Measurements from ENCODE around the gene FBXL13. TPM values are rescaled to one million over a fixed set of nuclear protein-coding genes. Genes with fewer than 3 reads are reported as not detected.
"Not testable (repeated sequence)": the region's sequence is repeated elsewhere in the genome, so short reads cannot be mapped to it uniquely, and the experiment has no call there.

FBXL13 gene
- 38.7 and 40.6 TPM in 2 replicates for total RNA-seq (2014; rRNA removed; shearing (Covaris generic))
- 1.1 and 7.4 TPM in 2 replicates for polyA plus RNA-seq (2014; cell fraction: nucleus; rRNA removed)

DNA sequence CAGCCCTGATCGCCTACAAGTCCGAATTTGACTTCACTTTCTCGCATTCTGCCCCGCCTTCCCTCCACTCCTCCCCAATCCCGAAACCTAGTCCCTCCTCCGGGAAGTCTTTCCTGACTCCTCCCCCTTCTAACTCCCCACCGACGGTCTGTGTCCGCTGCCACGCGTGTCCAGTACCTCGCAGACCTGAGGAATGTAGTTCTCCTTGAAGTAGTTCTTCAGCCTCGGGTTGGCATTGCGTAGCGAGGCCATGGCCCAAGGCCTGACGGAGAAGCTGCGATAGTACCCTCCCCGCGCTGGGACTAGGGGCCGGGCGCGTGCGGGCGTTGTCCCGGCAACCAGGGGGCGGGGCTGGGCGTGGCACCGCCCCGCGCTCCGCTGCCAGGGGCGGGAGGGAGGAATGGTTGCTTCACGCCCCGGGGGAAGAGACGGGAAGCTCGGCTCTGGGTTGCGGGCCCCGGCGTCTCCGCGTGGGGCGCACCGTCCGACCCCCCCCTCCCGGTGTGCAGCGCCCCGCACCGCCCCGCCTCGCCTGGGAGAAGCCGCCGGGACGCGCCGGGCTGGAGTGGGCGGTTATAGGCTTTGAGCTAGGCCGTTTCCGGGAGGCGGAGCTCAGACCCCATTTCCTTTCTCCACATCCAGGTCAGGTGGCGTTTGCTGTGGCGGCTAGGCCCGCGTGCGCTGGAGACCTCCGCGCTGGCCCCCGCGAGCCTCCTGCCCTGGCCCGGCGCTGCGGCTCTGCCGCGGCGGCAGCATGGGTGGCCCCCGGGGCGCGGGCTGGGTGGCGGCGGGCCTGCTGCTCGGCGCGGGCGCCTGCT, at the start of gene FBXL13, which contains the start of gene ARMC10:
Gene FBXL13, minus strand, starts transcription at position 278 of the 818 bp plus-strand sequence.
Gene ARMC10, plus strand, starts transcription at position 622 of the 818 bp plus-strand sequence. Its CDS starts 133 bp downstream, at position 755.
- peak; percentile 86 for DNase-seq (ENCODE audit: extremely low read depth, low read depth)

DNA sequence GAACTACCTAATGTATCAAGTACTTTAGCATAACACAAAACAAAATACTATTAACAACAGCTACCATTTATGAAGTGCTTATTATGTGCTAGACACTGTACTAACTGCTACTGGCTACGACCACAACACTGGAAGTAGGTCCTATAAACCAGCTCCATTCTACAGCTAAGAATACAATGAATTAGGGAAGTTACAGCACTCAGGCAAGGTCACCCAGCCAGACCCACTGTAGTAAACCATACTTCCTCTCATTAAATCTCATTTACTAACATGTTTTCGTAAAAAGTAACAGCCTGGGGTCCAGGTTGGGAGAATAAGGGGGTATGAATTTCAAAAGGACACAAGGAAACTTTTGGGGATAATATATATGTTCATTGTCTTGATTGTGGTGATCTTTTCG, 48.9 kb upstream of the FBXL13 start:
- DNase-seq (ENCODE audit: extremely low read depth, low read depth), result no peak

DNA sequence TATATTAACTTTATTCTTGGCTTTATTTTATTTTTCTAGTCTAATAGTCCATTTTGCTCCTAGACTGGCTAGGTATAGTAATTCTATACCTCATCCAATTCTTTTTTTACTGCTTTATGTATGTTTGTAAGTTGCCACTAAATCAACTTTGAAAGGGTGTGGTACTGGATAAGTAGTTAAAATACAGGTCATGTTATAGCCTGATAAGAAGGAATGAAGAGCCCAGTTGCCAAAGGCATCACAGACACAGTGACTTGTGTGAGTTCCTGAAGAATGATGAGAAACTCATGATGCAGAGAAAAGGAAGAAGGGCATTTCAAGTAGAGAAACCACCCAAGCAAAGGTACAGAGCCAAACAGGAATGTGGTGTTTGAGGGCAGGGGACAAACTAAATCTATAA, 47.0 kb upstream of the FBXL13 start:
- DNase-seq (ENCODE audit: extremely low read depth, low read depth), result no peak

DNA sequence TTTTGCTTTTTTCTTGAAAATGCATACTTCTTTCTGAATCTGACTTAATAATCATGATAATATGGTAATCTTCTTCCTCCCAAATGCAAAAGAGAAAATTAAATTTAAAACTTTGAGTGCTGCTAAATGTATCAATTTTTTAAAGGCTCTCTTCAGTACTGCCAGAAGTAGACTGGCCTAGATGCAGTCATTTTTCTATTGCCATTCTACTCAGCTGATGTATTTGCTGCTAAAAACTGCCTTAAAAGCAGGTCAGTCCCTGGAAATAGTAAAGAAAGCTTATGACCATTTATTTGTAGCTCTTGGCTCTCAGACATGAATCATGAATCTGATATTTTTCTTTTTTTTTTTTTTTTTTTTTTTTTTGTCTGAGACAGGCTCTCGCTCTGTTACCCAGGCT, 45.8 kb upstream of the FBXL13 start:
- no peak for DNase-seq (ENCODE audit: extremely low read depth, low read depth)

DNA sequence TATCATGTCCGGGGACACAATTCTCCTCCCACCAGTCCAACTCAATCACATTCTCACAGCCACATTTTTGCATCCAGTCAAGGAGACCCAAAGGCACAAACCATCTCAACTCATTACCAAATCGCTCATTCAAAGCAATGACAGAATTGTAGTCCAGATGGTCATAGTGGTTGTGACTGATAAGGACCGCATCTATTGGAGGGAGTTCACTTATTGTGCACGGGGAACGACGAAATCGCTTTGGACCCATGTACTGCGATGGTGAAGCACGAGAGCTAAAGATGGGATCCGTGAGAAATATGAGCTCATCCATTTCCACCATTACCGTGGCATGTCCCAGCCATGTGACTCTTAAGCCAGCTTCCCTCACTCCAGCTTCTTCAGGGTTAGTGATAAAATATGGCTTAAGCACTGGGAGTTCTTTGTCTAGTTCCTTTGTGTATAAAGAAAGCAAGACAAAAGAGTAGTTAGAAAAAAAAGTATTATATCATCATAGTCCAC, 45.2 kb upstream of the FBXL13 start:
- no peak for DNase-seq (ENCODE audit: extremely low read depth, low read depth)

DNA sequence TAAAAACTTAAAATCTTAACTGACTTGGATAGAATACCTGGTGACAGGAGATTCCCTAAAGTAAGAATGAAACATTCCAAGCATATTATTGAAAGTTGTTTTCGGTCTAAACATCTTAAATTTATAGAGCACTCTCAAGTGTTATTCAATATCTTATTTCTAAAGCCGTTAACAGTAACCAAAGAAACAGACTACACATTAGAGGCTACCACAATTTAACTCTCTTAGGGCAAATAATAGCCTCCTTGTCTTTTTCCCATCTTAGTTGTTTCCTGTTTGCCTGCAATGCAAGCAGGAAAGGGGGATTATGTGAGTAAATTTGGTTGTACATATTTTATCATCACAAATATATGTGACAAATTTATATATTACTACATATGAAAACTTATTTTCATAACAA, 42.9 kb upstream of the FBXL13 start:
- no peak for DNase-seq (ENCODE audit: extremely low read depth, low read depth)

DNA sequence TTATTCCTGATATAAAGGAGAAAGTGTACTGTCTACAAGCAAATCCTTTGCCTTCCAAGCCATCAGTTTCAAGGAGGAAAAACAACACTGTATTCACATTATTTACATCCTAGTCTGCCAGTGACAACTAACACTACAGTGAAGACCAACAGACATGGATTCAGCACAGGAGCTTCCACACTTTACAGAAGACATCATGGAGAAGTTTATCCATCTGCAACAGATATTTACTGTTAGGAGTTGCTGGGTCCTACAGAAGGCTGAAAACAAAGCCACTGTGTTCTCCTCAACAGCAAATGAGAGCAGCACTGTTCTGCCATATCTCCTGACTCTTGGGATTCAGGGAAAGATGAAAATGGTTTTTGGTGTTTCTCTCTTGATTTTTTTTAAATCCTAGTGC, 42.4 kb upstream of the FBXL13 start:
- DNase-seq (ENCODE audit: extremely low read depth, low read depth), result no peak

DNA sequence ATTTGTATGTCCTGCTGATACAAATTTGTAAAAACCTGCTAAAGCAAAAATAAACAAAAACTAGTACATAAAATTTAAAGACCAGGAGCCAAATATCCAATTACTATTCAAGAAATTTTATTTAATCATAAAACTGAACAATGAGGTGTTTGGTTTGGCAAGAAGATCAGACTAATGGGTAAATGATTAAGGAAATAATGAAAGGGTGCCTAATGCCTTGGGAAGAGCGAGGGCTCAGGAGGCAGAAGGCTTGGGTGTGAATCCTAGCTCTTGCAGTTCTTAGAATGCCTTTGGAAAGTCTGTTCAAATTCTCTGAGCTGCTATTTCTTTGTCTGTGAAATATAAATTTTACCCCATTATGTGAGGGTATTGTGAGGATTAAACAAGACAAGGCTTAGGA, 41.9 kb upstream of the FBXL13 start:
- no peak for DNase-seq (ENCODE audit: extremely low read depth, low read depth)

DNA sequence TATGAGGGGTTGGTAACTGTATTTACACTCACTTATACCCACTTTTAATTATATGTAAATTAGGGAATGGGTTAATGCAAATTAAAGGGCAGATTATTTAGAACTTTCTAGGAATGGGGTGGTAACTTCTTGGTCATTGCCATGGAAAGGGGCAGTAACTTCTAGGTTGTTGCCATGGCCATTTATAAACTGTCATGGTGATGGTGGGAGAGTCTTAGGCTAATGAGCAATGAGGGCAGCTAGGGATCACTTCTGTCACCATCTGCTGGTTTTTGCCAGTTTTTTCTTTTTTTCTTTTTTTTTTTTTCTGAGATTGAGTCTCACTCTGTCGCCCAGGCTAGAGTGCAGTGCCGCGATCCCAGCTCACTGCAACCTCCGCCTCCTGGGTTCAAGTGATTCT, 41.2 kb upstream of the FBXL13 start:
- DNase-seq (ENCODE audit: extremely low read depth, low read depth), result no peak

DNA sequence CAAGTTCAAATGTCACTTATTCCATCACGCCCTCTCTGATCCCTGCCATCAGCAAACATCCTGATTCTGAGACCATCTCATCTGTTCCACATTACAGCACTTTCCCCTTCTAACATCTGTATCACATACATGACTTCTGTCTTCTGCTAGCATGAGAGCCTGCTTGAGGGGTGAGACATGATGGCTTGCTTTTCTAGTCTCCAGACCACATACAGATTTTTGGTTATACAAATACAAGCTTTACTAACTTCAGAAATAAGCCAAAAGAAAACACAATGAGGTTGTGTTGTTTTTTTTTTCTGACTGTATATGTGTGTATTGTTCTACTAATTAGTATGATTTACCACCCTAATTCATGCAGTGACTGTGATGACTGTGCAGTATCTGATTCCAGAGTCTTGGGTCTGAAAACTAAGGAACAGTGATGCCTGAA, 40.0 kb upstream of the FBXL13 start:
- no peak for DNase-seq (ENCODE audit: extremely low read depth, low read depth)

DNA sequence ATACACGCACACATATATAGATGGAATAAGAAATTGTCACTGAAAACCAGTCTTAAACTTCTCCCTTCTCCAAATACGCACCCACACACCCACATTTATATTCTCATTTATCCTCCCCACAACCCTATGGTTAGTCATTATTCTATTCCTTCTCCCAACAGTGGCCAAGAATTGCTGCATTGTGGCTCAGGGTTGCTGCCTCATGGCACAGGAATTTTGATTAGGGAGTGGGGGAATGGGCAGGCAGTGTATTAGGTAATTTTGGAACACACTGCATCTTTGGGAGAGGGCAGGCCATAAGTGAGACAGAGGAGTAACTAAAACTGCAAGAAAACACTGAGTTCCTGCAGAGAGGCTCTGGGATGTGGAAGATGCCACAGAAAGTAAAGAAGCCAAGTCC, 38.6 kb upstream of the FBXL13 start:
- DNase-seq (ENCODE audit: extremely low read depth, low read depth), result no peak

DNA sequence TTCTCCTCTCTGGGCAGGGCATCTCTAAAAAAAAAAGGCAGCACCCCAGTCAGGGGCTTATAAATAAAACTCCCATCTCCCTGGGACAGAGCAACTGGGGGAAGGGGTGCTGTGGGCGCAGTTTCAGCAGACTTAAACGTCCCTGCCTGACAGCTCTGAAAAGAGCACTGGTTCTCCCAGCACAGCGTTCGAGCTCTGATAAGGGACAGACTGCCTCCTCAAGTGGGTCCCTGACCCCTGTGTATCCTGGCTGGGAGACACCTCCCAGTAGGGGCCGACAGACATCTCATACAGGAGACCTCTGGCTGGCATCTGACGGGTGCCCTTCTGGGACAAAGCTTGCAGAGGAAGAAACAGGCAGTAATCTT, 32.1 kb upstream of the FBXL13 start:
- not testable (repeated sequence) for DNase-seq (ENCODE audit: extremely low read depth, low read depth)

DNA sequence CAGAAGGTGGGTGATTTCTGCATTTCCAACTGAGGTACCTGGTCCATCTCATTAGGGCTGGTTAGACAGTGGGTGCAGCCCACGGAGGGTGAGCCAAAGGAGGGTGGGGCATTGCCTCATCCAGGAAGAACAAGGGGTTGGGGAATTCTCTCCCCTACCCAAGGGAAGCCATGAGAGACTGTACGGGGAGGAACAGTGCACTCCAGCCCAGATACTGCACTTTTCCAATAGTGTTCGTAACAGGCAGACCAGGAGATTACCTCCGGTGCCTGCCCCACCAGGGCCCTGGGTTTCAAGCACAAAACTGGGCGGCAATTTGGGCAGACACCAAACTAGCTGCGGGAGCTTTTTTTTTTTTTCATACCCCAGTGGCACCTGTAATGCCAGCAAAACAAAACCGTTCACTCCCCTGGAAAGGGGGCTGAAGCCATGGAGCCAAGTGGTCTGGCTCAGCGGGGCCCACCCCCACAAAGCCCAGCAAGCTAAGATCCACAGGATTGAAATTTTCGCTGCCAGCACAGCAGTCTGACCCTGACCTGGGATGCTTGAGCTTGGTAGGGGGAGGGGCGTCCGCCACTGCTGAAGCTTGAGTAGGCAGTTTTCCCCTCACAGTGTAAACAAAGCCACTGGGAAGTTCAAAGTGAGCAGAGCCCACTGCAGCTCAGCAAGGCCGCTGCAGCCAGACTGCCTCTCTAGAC, 31.6 kb upstream of the FBXL13 start:
- no peak for DNase-seq (ENCODE audit: extremely low read depth, low read depth)

DNA sequence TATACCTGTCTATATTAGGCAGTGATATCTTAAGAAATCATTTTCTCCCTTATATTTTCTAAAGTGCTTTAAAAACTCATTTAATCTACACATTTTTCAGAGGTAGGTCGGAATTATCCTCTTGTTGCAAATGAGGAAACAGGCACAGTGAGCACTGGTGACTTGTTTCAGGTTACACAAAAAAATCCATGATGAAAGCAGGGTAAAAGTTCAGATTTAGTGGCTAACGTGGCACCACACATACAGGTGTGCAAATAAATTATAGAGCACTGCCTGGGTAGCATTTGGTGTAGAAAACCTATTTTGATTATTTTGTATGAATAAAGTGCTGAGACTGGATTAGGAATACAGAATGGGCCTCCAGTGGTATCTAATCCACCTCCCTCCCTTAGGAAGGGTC, 26.9 kb upstream of the FBXL13 start:
- DNase-seq (ENCODE audit: extremely low read depth, low read depth), result no peak

DNA sequence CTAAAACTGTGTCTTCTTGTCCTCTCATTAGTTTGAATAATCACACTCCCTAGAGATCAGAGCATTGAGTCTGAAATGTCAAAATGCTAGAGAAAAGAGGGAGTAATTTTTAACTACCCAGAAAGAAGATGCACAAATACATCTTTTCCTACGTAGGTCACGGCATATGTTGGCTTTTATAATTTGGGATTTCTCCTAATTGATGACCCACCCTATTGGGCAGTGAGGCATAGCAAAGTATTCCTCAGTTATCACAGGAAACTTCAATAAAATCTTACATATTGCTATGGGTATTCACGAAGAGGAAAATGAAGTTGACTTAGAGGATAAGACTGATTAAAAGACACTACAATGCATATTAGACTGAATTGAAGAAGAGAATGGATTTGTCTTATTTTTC, 25.8 kb upstream of the FBXL13 start:
- DNase-seq (ENCODE audit: extremely low read depth, low read depth), result no peak

DNA sequence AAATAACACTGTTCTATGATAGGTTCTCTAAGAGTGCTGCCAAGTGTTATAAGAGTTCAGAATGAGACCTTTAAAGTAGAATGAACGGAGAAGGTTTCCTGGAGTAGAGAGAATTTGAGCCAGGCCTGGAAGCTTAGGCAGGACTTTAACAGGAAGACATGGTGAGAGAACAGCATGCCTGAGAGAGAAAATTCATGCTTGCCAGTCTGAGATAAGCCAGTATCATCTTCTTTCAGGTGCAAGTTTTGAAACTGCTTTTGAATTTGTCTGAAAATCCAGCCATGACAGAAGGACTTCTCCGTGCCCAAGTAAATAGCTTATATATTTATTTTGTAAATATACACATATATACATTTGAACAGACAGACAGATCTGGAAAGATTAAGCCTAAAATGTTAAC, 22.4 kb upstream of the FBXL13 start:
- DNase-seq (ENCODE audit: extremely low read depth, low read depth), result no peak

DNA sequence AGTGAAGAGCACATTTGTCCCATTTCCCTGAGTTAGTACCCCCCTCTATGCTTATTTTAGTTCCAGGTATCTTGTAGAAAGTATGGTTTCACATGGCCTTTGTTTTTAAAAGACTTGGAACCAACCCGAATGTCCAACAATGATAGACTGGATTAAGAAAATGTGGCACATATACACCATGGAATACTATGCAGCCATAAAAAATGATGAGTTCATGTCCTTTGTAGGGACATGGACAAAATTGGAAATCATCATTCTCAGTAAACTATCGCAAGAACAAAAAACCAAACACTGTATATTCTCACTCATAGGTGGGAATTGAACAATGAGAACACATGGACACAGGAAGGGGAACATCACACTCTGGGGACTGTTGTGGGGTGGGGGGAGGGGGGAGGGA, 21.0 kb upstream of the FBXL13 start:
- DNase-seq (ENCODE audit: extremely low read depth, low read depth), result not testable (repeated sequence)

DNA sequence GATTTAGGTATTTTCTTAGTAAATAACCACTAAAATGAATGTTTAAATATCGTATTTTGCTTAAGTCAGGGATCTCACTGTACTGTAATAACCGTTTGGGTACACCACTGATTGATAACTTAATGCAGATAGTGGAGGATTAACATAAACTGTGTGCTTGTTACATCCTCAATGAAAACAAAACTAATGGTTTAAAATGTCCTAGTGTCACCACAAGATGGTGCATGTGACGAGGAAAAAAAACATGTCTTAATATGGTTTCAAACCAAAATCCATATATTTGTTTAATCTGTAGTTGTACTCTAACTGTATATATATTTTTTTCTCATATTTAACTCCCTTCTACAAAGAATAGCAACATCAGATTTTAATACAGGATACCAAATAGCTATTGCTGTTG, 19.5 kb upstream of the FBXL13 start:
- DNase-seq (ENCODE audit: extremely low read depth, low read depth), result no peak

DNA sequence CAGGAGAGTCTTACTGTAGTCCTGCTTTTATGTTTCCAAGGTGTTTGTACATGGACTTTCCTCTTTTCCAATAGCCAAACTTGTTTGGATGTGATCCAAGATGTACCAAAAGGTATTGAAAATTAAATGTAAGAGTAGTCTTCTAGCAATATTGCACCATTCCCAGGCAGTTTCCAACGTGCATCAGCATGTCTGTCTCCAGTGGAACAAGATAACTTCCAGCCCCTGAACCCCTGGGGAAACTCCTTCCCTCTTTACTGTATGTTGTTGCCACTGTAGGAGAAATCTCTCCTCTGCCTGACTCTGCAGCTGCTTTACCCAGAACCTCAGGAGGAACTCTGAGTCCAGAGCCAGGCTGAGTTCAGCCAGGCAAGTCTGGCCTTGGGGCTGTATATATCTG, 18.8 kb upstream of the FBXL13 start:
- DNase-seq (ENCODE audit: extremely low read depth, low read depth), result no peak

DNA sequence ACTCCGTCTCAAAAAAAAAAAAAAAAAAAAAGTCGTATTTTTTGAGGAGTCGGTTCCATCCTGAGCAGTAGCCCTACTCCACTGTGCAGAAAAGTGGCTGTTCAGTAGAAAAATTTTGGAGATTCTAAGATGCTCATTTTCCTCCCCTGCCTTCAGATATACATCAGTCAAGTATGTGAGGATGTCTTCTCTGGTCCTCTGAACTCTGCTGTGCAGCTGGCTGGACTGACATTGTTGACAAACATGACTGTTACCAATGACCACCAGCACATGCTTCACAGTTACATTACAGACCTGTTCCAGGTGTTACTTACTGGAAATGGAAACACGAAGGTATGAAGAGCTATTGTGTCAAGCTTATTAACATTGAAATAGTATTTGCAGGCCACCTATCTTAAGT, 17.7 kb upstream of the FBXL13 start:
- not testable (repeated sequence) for DNase-seq (ENCODE audit: extremely low read depth, low read depth)

DNA sequence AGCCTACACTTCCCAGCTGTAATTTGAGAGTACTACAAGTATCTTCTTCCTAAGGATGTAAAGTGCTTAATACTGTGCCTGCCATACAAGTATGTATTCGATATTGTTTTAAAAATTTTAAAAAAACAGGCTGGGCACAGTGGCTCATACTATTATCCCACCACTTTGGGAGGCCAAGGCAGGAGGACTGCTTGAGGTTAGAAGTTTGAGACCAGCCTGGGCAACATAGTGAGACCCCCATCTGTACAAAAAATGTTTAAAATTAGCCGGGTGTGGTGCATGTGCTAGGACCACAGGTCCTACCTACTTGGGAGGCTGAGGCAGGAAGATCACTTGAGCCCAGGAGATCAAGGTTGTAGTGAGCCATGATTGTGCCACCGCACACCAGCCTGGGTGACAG, 8.6 kb upstream of the FBXL13 start:
- no peak for DNase-seq (ENCODE audit: extremely low read depth, low read depth)

DNA sequence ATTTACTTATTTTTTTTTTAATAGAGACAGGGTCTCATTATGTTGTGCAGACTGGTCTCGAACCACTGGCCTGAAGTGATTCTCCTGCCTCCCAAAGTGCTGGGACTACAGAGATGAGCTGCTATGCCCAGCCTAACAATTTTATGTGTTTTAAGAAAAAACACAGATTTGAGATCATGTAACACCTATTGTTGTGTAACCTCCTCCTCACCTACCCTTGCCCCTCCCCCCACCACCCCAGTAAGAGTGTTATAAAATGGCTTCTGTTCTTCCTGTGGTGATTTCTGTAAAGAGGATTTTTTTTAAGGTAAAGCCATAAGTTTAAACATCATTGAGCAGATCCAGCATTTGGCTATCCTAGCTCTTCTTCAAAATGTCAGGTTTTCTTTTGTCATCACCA, 7.9 kb upstream of the FBXL13 start:
- DNase-seq (ENCODE audit: extremely low read depth, low read depth), result no peak
